Measurements from ENCODE around the gene CAMTA1. TPM values are rescaled to one million over a fixed set of nuclear protein-coding genes. Genes with fewer than 3 reads are reported as not detected.

The CAMTA1 gene
- total and polyA plus RNA-seq, 9 of the 15 experiments (the other 6 are each of a cell fraction or from before 2014, with no cell fraction given): 43.9 to 161 (median 65.9) TPM

- in situ Hi-C loops (cut with MboI) (no loop called here), intact Hi-C loops (cut with micrococcal nuclease) (no loop called here)
- H3K27ac ChIP-seq (ENCODE audit: extremely low read depth, low read depth, low read length): no peak overlapping the region
- peaks cover 4% of the 10 kb centered on the region for H4K20me1 ChIP-seq (replicated peaks; ENCODE audit: control insufficient read depth, insufficient read depth, low read length)
- ChIA-PET CTCF (ENCODE audit: low intra/inter-chr PET ratio) (no interaction called here), POLR2A (interaction anchor here (0.7 kb wide), 1 partner anchor 13 kb away, joined by 3 read pairs; no protein-coding TSS in a partner anchor)
- 3% methylated on average over 18 of the region's 18 CpGs for WGBS (ENCODE audit: insufficient coverage, low coverage, missing lambda C conversion rate)
- no peak overlapping the region for H3K4me2 ChIP-seq (ENCODE audit: insufficient read depth, low read length)
- peaks cover 6 to 30% of the 10 kb centered on the region in 2 experiments; a peak in 3 of 5 replicates for H3K27me3 ChIP-seq (ENCODE audit: control insufficient read depth in 2 of 2, insufficient read depth in 2 of 2, low read length in 2 of 2)
- no peak for ATAC-seq
- no peaks in the 10 kb centered on the region for H3K79me2 ChIP-seq (ENCODE audit: control insufficient read depth, insufficient read depth, low read length)
- no peak overlapping the region for H3K9ac ChIP-seq (ENCODE audit: insufficient read depth in 1 of 2, low read depth in 2 of 2, low read length in 2 of 2)
- no TSS peak for BruUV-seq (replicated peaks)
- TF ChIP-seq MXI1 (IDR thresholded peaks at IDR 0.05; ENCODE audit: low read depth, low read length): no peak
- no peak for DNase-seq (ENCODE audit: extremely low read depth in 1 of 4, low spot score in 3 of 4)
- H3K4me3 ChIP-seq: no peak overlapping the region
- H3K9me3 ChIP-seq (replicated peaks; ENCODE audit: control insufficient read depth, insufficient read depth, low read depth, low read length): no peaks in the 10 kb centered on the region
- FAIRE-seq: no peak
- H3K4me1 ChIP-seq (replicated peaks in 1 of 2; ENCODE audit: control insufficient read depth in 2 of 2, insufficient read depth in 2 of 2, low read length in 2 of 2): no peaks in the 10 kb centered on the region
- H3K36me3 ChIP-seq (ENCODE audit: control insufficient read depth, insufficient read depth, low read length): no peaks in the 10 kb centered on the region
- peaks cover 2% of the 10 kb centered on the region for H3K9me1 ChIP-seq (ENCODE audit: control insufficient read depth, insufficient read depth, low read length)
- H2AFZ ChIP-seq (ENCODE audit: low read depth, low read length): no peak overlapping the region
Observed at GRCh38 chr1:7404046-7404742, 618.9 kb downstream of the CAMTA1 start.

GRCh38 chr1:7405844-7406500 is 620.7 kb downstream of the CAMTA1 start:
- intact Hi-C loops (cut with micrococcal nuclease): no loop called here
- ATAC-seq (no peak), DNase-seq (ENCODE audit: extremely low read depth in 1 of 4, low spot score in 3 of 4) (no peak), FAIRE-seq (no peak)
- ChIA-PET CTCF (ENCODE audit: low intra/inter-chr PET ratio) (no interaction called here), POLR2A (interaction anchor here (0.6 kb wide), 1 partner anchor 88 kb away, joined by 3 read pairs; no protein-coding TSS in a partner anchor)
- H4K20me1 ChIP-seq (replicated peaks; ENCODE audit: control insufficient read depth, insufficient read depth, low read length): peaks cover 4% of the 10 kb centered on the region
- H2AFZ ChIP-seq (ENCODE audit: low read depth, low read length): no peak overlapping the region
- no peak overlapping the region for H3K27ac ChIP-seq (ENCODE audit: extremely low read depth, low read depth, low read length)
- peaks cover 6 to 30% of the 10 kb centered on the region in 2 experiments; a peak in 3 of 5 replicates for H3K27me3 ChIP-seq (ENCODE audit: control insufficient read depth in 2 of 2, insufficient read depth in 2 of 2, low read length in 2 of 2)
- 0% methylated on average over 9 of the region's 9 CpGs for WGBS (ENCODE audit: insufficient coverage, low coverage, missing lambda C conversion rate)
- H3K79me2 ChIP-seq (ENCODE audit: control insufficient read depth, insufficient read depth, low read length): no peaks in the 10 kb centered on the region
- in situ Hi-C loops (cut with MboI): no loop called here
- H3K9me3 ChIP-seq (replicated peaks; ENCODE audit: control insufficient read depth, insufficient read depth, low read depth, low read length): no peaks in the 10 kb centered on the region
- H3K4me1 ChIP-seq (replicated peaks in 1 of 2; ENCODE audit: control insufficient read depth in 2 of 2, insufficient read depth in 2 of 2, low read length in 2 of 2): no peaks in the 10 kb centered on the region
- H3K9me1 ChIP-seq (ENCODE audit: control insufficient read depth, insufficient read depth, low read length): peaks cover 3% of the 10 kb centered on the region
- H3K36me3 ChIP-seq (ENCODE audit: control insufficient read depth, insufficient read depth, low read length): no peaks in the 10 kb centered on the region
- no peak overlapping the region for H3K4me3 ChIP-seq
- H3K4me2 ChIP-seq (ENCODE audit: insufficient read depth, low read length): no peak overlapping the region
- no TSS peak for BruUV-seq (replicated peaks)
- no peak overlapping the region for H3K9ac ChIP-seq (ENCODE audit: insufficient read depth in 1 of 2, low read depth in 2 of 2, low read length in 2 of 2)
- no peak for TF ChIP-seq ZNF175 (CRISPR knock-in tag; IDR thresholded peaks at IDR 0.05; ENCODE audit: low read depth)
- TF ChIP-seq, protein P1, sequence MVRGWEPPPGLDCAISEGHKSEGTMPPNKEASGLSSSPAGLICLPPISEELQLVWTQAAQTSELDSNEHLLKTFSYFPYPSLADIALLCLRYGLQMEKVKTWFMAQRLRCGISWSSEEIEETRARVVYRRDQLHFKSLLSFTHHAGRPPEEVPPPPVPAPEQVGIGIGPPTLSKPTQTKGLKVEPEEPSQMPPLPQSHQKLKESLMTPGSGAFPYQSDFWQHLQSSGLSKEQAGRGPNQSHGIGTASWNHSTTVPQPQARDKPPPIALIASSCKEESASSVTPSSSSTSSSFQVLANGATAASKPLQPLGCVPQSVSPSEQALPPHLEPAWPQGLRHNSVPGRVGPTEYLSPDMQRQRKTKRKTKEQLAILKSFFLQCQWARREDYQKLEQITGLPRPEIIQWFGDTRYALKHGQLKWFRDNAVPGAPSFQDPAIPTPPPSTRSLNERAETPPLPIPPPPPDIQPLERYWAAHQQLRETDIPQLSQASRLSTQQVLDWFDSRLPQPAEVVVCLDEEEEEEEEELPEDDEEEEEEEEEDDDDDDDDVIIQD (CRISPR knock-in tag; IDR thresholded peaks at IDR 0.05): no peak
- no peak for TF ChIP-seq FUS (optimal IDR thresholded peaks at IDR 0.05; ENCODE audit: low read depth, low read length)
- TF ChIP-seq CCAR2 (IDR thresholded peaks at IDR 0.05; ENCODE audit: low read depth, low read length): no peak
- TF ChIP-seq, protein P2, sequence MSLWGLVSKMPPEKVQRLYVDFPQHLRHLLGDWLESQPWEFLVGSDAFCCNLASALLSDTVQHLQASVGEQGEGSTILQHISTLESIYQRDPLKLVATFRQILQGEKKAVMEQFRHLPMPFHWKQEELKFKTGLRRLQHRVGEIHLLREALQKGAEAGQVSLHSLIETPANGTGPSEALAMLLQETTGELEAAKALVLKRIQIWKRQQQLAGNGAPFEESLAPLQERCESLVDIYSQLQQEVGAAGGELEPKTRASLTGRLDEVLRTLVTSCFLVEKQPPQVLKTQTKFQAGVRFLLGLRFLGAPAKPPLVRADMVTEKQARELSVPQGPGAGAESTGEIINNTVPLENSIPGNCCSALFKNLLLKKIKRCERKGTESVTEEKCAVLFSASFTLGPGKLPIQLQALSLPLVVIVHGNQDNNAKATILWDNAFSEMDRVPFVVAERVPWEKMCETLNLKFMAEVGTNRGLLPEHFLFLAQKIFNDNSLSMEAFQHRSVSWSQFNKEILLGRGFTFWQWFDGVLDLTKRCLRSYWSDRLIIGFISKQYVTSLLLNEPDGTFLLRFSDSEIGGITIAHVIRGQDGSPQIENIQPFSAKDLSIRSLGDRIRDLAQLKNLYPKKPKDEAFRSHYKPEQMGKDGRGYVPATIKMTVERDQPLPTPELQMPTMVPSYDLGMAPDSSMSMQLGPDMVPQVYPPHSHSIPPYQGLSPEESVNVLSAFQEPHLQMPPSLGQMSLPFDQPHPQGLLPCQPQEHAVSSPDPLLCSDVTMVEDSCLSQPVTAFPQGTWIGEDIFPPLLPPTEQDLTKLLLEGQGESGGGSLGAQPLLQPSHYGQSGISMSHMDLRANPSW (CRISPR knock-in tag; IDR thresholded peaks at IDR 0.05): no peak
- no peak for TF ChIP-seq CBX3 (IDR thresholded peaks at IDR 0.05; ENCODE audit: borderline replicate concordance in 1 of 2, low read length in 2 of 2)
- TF ChIP-seq NELFE (IDR thresholded peaks at IDR 0.05; ENCODE audit: insufficient read depth, insufficient read length): no peak
- no peak for TF ChIP-seq CHD1 (IDR thresholded peaks at IDR 0.05; ENCODE audit: low read length)
- TF ChIP-seq ZNF589 (CRISPR knock-in tag; IDR thresholded peaks at IDR 0.05; ENCODE audit: low read depth): no peak
